ENCODE data around the gene BOLA1. TPM values are rescaled to one million over a fixed set of nuclear protein-coding genes. Genes with fewer than 3 reads are reported as not detected.

The BOLA1 gene
- total RNA-seq, 1 donor from 2014 or later, result 15.6 TPM

- no peak overlapping the region for H3K4me3 Mint-ChIP-seq
- H3K9me3 Mint-ChIP-seq, result no peaks in the 10 kb centered on the region
- H3K27ac Mint-ChIP-seq, result no peak overlapping the region
- no peak for DNase-seq (ENCODE audit: extremely low spot score, unreplicated experiment)
- no peak for TF ChIP-seq CTCF (conservative IDR thresholded peaks at IDR 0.05)
- peaks cover 13% of the 10 kb centered on the region for H3K4me1 Mint-ChIP-seq (ENCODE audit: unreplicated experiment)
- H3K27me3 Mint-ChIP-seq, result peaks cover 4% of the 10 kb centered on the region
- H3K36me3 Mint-ChIP-seq, result no peaks in the 10 kb centered on the region
Measured at GRCh38 chr1:149914545-149914944, 15.2 kb downstream of the BOLA1 start.

- H3K27me3 Mint-ChIP-seq, result peaks cover 4% of the 10 kb centered on the region
- H3K4me1 Mint-ChIP-seq (ENCODE audit: unreplicated experiment), result peaks cover 13% of the 10 kb centered on the region
- no peaks in the 10 kb centered on the region for H3K36me3 Mint-ChIP-seq
- no peaks in the 10 kb centered on the region for H3K9me3 Mint-ChIP-seq
- DNase-seq (ENCODE audit: extremely low spot score, unreplicated experiment), result no peak
- peak overlapping the region; percentile 93 for H3K4me3 Mint-ChIP-seq
- no peak for TF ChIP-seq CTCF (conservative IDR thresholded peaks at IDR 0.05)
- peak overlapping the region; percentile 71 for H3K27ac Mint-ChIP-seq
Measured at GRCh38 chr1:149915429-149916192, 16.2 kb downstream of the BOLA1 start.

DNA sequence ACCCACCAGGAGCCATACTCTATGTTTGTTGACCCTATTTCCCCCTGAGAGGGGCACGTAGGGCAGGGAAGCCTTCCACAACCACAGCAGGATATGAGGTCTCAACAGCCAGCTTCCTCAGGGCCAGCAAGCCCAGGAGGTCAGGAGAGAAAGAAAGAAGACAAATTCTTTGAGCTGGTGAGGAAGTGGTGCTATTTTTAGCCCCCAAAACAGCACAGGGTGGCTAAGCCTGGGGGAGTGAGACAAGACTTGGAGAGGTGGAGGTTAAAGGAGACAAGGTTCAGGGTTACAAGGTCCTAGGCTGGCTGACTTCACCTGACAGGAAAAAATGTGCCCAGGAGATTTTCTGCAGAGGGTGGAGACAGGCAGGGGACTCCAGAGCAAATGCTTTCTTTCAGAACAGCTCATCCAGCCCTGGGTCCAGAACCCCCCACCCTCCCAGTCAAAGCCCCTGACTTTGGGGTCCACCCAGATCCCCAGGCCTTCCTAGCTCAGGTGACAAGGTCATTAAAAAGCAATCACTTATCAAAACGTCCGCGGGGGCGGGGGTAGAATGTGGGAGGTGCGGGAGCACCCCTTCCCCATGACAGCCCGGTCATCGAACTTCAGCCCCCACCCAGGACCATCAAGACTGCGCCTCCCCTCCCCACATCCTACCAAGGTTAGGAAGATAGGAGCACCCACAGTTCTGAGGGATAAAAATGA is 17.0 kb downstream of the BOLA1 start:
- DNase-seq (ENCODE audit: extremely low spot score, unreplicated experiment), result no peak
- Mint-ChIP-seq H3K36me3 (no peaks in the 10 kb centered on the region), H3K4me3 (peak overlapping the region; percentile 93), H3K4me1 (ENCODE audit: unreplicated experiment) (peaks cover 13% of the 10 kb centered on the region), H3K27ac (peak overlapping the region; percentile 71), H3K9me3 (no peaks in the 10 kb centered on the region), H3K27me3 (peaks cover 4% of the 10 kb centered on the region)
- TF ChIP-seq CTCF (conservative IDR thresholded peaks at IDR 0.05), result no peak

- H3K9me3 Mint-ChIP-seq, result no peaks in the 10 kb centered on the region
- peaks cover 13% of the 10 kb centered on the region for H3K4me1 Mint-ChIP-seq (ENCODE audit: unreplicated experiment)
- peaks cover 4% of the 10 kb centered on the region for H3K36me3 Mint-ChIP-seq
- H3K27me3 Mint-ChIP-seq, result peaks cover 4% of the 10 kb centered on the region
- peak overlapping the region; percentile 93 for H3K4me3 Mint-ChIP-seq
- H3K27ac Mint-ChIP-seq, result no peak overlapping the region
- DNase-seq (ENCODE audit: extremely low spot score, unreplicated experiment), result no peak
- TF ChIP-seq CTCF (conservative IDR thresholded peaks at IDR 0.05), result no peak
Measured at GRCh38 chr1:149916898-149917252, 17.5 kb downstream of the BOLA1 start.

GRCh38 chr1:149917571-149918144 is 18.3 kb downstream of the BOLA1 start, which contains the start of gene SV2A:
Gene SV2A (minus strand): TSS chr1:149917844. CDS start chr1:149913840, 4,004 bp downstream.
- no peak within 1 kb of the TSS for H3K27ac Mint-ChIP-seq
- peak within 1 kb of the TSS; percentile 93 for H3K4me3 Mint-ChIP-seq
- H3K4me1 Mint-ChIP-seq (ENCODE audit: unreplicated experiment), result peaks cover 13% of the 10 kb centered on the region
- H3K9me3 Mint-ChIP-seq, result no peaks in the 10 kb centered on the region
- H3K27me3 Mint-ChIP-seq, result peaks cover 4% of the 10 kb centered on the region
- DNase-seq (ENCODE audit: extremely low spot score, unreplicated experiment), result no peak
- peaks cover 4% of the 10 kb centered on the region for H3K36me3 Mint-ChIP-seq
- TF ChIP-seq CTCF (conservative IDR thresholded peaks at IDR 0.05), result no peak
